ENCODE data around the gene TANGO2. TPM values are rescaled to one million over a fixed set of nuclear protein-coding genes. Genes with fewer than 3 reads are reported as not detected.

Gene TANGO2
- total RNA-seq, 1 experiment from 2014 or later = 17.0 TPM

DNA sequence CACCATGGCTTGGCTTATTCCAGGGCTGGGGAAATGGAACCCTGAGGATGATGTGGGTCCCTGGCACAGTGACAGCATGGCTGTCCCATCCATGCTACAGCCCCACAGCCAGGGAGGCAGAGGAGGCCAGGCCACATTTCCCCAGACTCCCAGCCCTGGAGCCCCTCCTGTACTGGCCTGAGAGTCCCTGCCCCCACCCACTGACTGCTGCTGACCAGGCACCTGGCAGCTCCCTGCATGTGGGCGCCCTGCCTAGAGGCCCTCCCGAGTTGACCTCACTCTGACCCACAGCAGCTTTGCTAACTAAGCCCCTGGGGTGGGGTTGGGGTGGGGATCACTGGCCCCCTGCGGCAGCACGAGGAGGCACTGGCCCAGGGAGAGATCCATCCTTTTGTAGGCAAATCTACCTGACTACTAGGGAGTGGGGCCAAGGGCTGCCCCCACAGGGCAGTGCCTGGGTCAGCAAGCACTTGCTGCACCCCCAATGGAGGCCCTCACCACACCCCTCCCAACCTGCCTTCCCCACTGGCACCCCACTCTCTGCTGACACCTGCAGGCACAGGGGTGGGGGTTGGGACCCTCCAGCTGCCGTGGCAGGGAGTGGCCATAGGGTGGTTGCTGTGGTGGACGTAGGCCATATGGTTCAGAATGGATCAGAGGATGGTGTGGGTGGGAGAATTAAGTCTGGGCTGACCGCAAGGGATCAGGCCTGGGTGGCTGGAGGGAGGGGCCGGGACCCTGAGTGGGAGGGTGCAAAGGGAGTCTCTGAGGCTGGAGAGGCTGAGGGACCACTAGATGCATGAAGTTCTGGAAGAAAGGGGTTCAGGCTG is 21.7 kb upstream of the TANGO2 start:
- ChIA-PET RAD21 (ENCODE audit: low non-redundant PET in 1 of 2, low total read pairs in 2 of 2, uncharacterized antibody in 2 of 2, unreplicated experiment in 2 of 2) (no interaction called here), POLR2A (no interaction called here), CTCF (no interaction called here)
- BruUV-seq (replicated peaks) = no TSS peak
- no peak overlapping the region for H3K4me3 ChIP-seq (replicated peaks in 1 of 2; ENCODE audit: low read depth in 1 of 2, low read length in 2 of 2)
- intact Hi-C loops (cut with micrococcal nuclease) = no loop called here
- TF ChIP-seq RAD21 (IDR thresholded peaks at IDR 0.05; ENCODE audit: low read depth) (no peak), CBX3 (IDR thresholded peaks at IDR 0.05; ENCODE audit: low read depth) (no peak), JUND (IDR thresholded peaks at IDR 0.05) (no peak), CEBPB (IDR thresholded peaks at IDR 0.05; ENCODE audit: low read depth) (no peak), ZFX (IDR thresholded peaks at IDR 0.05) (no peak), SIN3A (IDR thresholded peaks at IDR 0.05; ENCODE audit: low read depth) (no peak), FOSL1 (IDR thresholded peaks at IDR 0.05; ENCODE audit: low read depth) (no peak), YY1 (IDR thresholded peaks at IDR 0.05; ENCODE audit: extremely low read depth, insufficient replicate concordance, low read depth, low read length) (no peak), EZH2 (IDR thresholded peaks at IDR 0.05) (no peak), EZH2phosphoT487 (IDR thresholded peaks at IDR 0.05; ENCODE audit: borderline replicate concordance) (no peak), POLR2A (IDR thresholded peaks at IDR 0.05; ENCODE audit: borderline replicate concordance, extremely low read depth, insufficient read depth, insufficient read length) (no peak)
- TF ChIP-seq, protein P1, sequence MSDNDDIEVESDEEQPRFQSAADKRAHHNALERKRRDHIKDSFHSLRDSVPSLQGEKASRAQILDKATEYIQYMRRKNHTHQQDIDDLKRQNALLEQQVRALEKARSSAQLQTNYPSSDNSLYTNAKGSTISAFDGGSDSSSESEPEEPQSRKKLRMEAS (IDR thresholded peaks at IDR 0.05) = no peak
- TF ChIP-seq, protein P2, sequence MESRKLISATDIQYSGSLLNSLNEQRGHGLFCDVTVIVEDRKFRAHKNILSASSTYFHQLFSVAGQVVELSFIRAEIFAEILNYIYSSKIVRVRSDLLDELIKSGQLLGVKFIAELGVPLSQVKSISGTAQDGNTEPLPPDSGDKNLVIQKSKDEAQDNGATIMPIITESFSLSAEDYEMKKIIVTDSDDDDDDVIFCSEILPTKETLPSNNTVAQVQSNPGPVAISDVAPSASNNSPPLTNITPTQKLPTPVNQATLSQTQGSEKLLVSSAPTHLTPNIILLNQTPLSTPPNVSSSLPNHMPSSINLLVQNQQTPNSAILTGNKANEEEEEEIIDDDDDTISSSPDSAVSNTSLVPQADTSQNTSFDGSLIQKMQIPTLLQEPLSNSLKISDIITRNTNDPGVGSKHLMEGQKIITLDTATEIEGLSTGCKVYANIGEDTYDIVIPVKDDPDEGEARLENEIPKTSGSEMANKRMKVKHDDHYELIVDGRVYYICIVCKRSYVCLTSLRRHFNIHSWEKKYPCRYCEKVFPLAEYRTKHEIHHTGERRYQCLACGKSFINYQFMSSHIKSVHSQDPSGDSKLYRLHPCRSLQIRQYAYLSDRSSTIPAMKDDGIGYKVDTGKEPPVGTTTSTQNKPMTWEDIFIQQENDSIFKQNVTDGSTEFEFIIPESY (IDR thresholded peaks at IDR 0.05; ENCODE audit: extremely low read depth, insufficient replicate concordance, low read length) = no peak
- TF ChIP-seq, protein P3, sequence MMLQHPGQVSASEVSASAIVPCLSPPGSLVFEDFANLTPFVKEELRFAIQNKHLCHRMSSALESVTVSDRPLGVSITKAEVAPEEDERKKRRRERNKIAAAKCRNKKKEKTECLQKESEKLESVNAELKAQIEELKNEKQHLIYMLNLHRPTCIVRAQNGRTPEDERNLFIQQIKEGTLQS (IDR thresholded peaks at IDR 0.05) = no peak
- TF ChIP-seq, protein P4, sequence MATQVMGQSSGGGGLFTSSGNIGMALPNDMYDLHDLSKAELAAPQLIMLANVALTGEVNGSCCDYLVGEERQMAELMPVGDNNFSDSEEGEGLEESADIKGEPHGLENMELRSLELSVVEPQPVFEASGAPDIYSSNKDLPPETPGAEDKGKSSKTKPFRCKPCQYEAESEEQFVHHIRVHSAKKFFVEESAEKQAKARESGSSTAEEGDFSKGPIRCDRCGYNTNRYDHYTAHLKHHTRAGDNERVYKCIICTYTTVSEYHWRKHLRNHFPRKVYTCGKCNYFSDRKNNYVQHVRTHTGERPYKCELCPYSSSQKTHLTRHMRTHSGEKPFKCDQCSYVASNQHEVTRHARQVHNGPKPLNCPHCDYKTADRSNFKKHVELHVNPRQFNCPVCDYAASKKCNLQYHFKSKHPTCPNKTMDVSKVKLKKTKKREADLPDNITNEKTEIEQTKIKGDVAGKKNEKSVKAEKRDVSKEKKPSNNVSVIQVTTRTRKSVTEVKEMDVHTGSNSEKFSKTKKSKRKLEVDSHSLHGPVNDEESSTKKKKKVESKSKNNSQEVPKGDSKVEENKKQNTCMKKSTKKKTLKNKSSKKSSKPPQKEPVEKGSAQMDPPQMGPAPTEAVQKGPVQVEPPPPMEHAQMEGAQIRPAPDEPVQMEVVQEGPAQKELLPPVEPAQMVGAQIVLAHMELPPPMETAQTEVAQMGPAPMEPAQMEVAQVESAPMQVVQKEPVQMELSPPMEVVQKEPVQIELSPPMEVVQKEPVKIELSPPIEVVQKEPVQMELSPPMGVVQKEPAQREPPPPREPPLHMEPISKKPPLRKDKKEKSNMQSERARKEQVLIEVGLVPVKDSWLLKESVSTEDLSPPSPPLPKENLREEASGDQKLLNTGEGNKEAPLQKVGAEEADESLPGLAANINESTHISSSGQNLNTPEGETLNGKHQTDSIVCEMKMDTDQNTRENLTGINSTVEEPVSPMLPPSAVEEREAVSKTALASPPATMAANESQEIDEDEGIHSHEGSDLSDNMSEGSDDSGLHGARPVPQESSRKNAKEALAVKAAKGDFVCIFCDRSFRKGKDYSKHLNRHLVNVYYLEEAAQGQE (IDR thresholded peaks at IDR 0.05; ENCODE audit: low read depth) = no peak
- TF ChIP-seq, protein P5, sequence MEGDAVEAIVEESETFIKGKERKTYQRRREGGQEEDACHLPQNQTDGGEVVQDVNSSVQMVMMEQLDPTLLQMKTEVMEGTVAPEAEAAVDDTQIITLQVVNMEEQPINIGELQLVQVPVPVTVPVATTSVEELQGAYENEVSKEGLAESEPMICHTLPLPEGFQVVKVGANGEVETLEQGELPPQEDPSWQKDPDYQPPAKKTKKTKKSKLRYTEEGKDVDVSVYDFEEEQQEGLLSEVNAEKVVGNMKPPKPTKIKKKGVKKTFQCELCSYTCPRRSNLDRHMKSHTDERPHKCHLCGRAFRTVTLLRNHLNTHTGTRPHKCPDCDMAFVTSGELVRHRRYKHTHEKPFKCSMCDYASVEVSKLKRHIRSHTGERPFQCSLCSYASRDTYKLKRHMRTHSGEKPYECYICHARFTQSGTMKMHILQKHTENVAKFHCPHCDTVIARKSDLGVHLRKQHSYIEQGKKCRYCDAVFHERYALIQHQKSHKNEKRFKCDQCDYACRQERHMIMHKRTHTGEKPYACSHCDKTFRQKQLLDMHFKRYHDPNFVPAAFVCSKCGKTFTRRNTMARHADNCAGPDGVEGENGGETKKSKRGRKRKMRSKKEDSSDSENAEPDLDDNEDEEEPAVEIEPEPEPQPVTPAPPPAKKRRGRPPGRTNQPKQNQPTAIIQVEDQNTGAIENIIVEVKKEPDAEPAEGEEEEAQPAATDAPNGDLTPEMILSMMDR (IDR thresholded peaks at IDR 0.05 in 2 of 3, conservative IDR thresholded peaks at IDR 0.05 in 1 of 3; ENCODE audit: borderline replicate concordance in 1 of 3, insufficient read depth in 1 of 3, low read depth in 2 of 3, low read length in 2 of 3) = no peak
- no peak overlapping the region for H3K4me2 ChIP-seq (ENCODE audit: low read length)
- H3K36me3 ChIP-seq (ENCODE audit: control insufficient read depth in 1 of 2, insufficient read depth in 2 of 2, low read length in 2 of 2) = no peaks in the 10 kb centered on the region
- ATAC-seq (no peak), DNase-seq (ENCODE audit: low read depth, low spot score) (no peak)
- H3K27me3 ChIP-seq (ENCODE audit: insufficient read depth, low read length) = no peaks in the 10 kb centered on the region
- no peak overlapping the region for H2AFZ ChIP-seq (ENCODE audit: low read depth, low read length, poor library complexity, severe bottlenecking)
- peaks cover 7 to 8% of the 10 kb centered on the region in 2 experiments; a peak in 1 of 4 replicates for H3K9me3 ChIP-seq (ENCODE audit: control insufficient read depth in 1 of 2, insufficient read depth in 1 of 2, low read depth in 1 of 2, low read length in 2 of 2)
- H3K79me2 ChIP-seq (ENCODE audit: insufficient read depth, low read length) = no peaks in the 10 kb centered on the region
- no peak overlapping the region for H3K9ac ChIP-seq (ENCODE audit: low read length)
- H3K27ac ChIP-seq (ENCODE audit: low read depth, low read length) = no peak overlapping the region
- H3K4me1 ChIP-seq (ENCODE audit: control insufficient read depth in 1 of 2, insufficient read depth in 2 of 2, low read length in 2 of 2) = peaks cover 0 to 5% of the 10 kb centered on the region in 2 experiments; a peak in 1 of 4 replicates
- H4K20me1 ChIP-seq (ENCODE audit: insufficient read depth) = no peaks in the 10 kb centered on the region
- no peaks in the 10 kb centered on the region for H3K9me2 ChIP-seq (ENCODE audit: insufficient read depth)

Data from HCT116 (cell line).